Fibroblast of mammary gland (primary cell): ENCODE measurements around the gene OBP2A.
"Not testable (repeated sequence)": the region's sequence is repeated elsewhere in the genome, so short reads cannot be mapped to it uniquely, and the experiment has no call there.

Source experiments
- DNase-seq: peaks from one replicate; pipeline ENCODE4 v3.0.0-alpha.2; 2010; ENCODE audit warnings: low read depth
- H3K4me3 ChIP-seq: 2 replicates; pipeline ENCODE4 v1.5.1; 2011; ENCODE audit warnings: low read depth, mild to moderate bottlenecking, low read length, moderate library complexity; ENCODE audit not compliant: control insufficient read depth
- CTCF ChIP-seq: conservative IDR thresholded peaks from 2 replicates; pipeline ENCODE4 v1.5.1; 2011; ENCODE audit warnings: low read depth, low read length, inconsistent platforms; ENCODE audit not compliant: control insufficient read depth, insufficient read depth

OBP2A gene

GRCh38 chr9:135531096-135531495 is 14.8 kb upstream of the OBP2A start:
- TF ChIP-seq CTCF, result no peak
- DNase-seq, result no peak
- H3K4me3 ChIP-seq, result no peak overlapping the region

DNA sequence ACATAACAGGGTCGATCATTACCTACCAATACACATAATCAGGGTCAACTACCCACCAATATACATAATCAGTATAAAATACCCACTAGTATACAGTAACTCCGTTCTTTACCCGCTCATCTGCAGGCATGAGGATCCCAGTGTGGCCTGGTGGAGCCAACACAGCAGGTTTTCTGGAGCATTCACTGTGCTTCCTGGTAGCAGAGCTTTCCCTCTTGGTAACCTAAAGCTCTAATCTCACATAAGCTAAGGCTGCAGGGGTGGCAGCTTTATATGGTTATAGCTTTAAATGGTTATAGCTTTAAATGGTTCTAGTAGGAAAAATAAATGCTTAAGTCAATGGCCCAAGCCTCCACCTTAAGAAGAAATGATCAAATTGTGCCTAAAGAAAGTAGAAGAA is 12.8 kb upstream of the OBP2A start:
- TF ChIP-seq CTCF, result no peak
- DNase-seq, result no peak
- no peak overlapping the region for H3K4me3 ChIP-seq

GRCh38 chr9:135533674-135534073 is 12.3 kb upstream of the OBP2A start:
- no peak for TF ChIP-seq CTCF
- H3K4me3 ChIP-seq, result no peak overlapping the region
- no peak for DNase-seq

- H3K4me3 ChIP-seq, DNase-seq: not testable (repeated sequence)
Observed at GRCh38 chr9:135534192-135534711, 11.7 kb upstream of the OBP2A start.

GRCh38 chr9:135534826-135535225 is 11.1 kb upstream of the OBP2A start:
- DNase-seq, H3K4me3 ChIP-seq: not testable (repeated sequence)

GRCh38 chr9:135535631-135536030 is 10.3 kb upstream of the OBP2A start:
- not testable (repeated sequence) for DNase-seq, H3K4me3 ChIP-seq

- no peak overlapping the region for H3K4me3 ChIP-seq
- TF ChIP-seq CTCF, result no peak
- no peak for DNase-seq
Observed at GRCh38 chr9:135536216-135536615, 9.7 kb upstream of the OBP2A start.

GRCh38 chr9:135543262-135543894 is 2.5 kb upstream of the OBP2A start:
- DNase-seq, result peak; percentile 56
- H3K4me3 ChIP-seq, result not testable (repeated sequence)

DNA sequence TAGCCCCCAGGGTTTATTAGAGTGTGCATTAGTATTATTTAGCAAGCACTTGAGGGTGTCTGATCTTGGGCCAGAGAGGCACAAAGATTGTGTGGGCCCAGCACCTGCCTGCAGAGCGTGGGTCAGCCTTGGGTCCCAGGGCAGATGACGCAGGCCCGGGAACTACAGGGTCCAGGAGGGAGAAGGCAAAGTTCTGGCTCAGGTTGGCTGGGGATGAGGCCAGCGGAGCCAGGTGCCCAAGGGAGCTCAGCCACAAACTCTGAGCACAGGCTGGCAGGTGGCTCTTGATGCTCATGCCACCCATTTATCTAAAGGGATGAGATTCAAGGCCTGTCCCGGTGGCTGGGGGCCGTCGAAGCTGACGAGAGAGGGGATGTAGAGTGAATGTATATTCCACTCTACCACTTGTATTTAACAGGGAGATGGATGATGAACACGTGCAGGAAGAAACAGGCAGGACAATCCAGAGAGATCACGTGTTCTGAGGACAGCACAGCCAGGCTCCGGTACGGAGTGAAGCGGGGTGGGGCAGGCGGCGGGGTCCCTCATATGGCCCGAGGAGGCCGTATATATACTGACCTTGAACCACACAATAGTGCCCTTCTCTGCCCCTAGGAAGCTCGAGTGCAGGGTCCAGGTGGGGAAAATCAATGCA is 818 bp upstream of the OBP2A start:
- H3K4me3 ChIP-seq, result no peak overlapping the region
- no peak for TF ChIP-seq CTCF
- no peak for DNase-seq

- not testable (repeated sequence) for DNase-seq, H3K4me3 ChIP-seq
Observed at GRCh38 chr9:135546792-135547617, 1.1 kb downstream of the OBP2A start.
